ENCODE measurements around the gene CCN2. TPM values are rescaled to one million over a fixed set of nuclear protein-coding genes. Genes with fewer than 3 reads are reported as not detected.

Gene CCN2
- total RNA-seq = 100 to 1,000 TPM in 1 of 2 donors, 10 to 100 TPM in 1; 19.4 to 115 TPM

- Histone ChIP-seq H3K4me3 (peak within 1 kb of the TSS; percentile 57), H3K9me3 (no peaks in the 10 kb centered on the region), H3K36me3 (no peaks in the 10 kb centered on the region), H3K9ac (ENCODE audit: low read depth in 2 of 2, low read length in 2 of 2) (peak within 1 kb of the TSS; percentile 84 to 93), H3K27ac (peak within 1 kb of the TSS; percentile 76), H3K27me3 (no peaks in the 10 kb centered on the region), H3K4me1 (no peaks in the 10 kb centered on the region)
- no peak for TF ChIP-seq CTCF (IDR thresholded peaks at IDR 0.05)
- intact Hi-C loops (cut with DNase I) = no loop called here
- peak; percentile 86 for DNase-seq
These were observed at the start of gene CCN2 for GRCh38 chr6:131950767-131951575. Gene CCN2 (minus strand): TSS chr6:131951372. CDS start chr6:131951172, 200 bp downstream.

GRCh38 chr6:132000296-132000695 is 49.1 kb upstream of the CCN2 start:
- DNase-seq = no peak
- Histone ChIP-seq H3K9me3 (no peaks in the 10 kb centered on the region), H3K27me3 (no peaks in the 10 kb centered on the region), H3K27ac (no peak overlapping the region), H3K9ac (ENCODE audit: low read depth in 2 of 2, low read length in 2 of 2) (no peak overlapping the region), H3K4me3 (no peak overlapping the region), H3K36me3 (no peaks in the 10 kb centered on the region), H3K4me1 (no peaks in the 10 kb centered on the region)
- TF ChIP-seq CTCF (IDR thresholded peaks at IDR 0.05) = no peak
- intact Hi-C loops (cut with DNase I) = no loop called here

GRCh38 chr6:131999545-132000146 is 48.5 kb upstream of the CCN2 start:
- Histone ChIP-seq H3K27me3 (no peaks in the 10 kb centered on the region), H3K9ac (ENCODE audit: low read depth in 2 of 2, low read length in 2 of 2) (no peak overlapping the region), H3K4me3 (no peak overlapping the region), H3K27ac (no peak overlapping the region), H3K36me3 (no peaks in the 10 kb centered on the region), H3K4me1 (no peaks in the 10 kb centered on the region), H3K9me3 (no peaks in the 10 kb centered on the region)
- TF ChIP-seq CTCF (IDR thresholded peaks at IDR 0.05) = no peak
- intact Hi-C loops (cut with DNase I) = no loop called here
- no peak for DNase-seq

GRCh38 chr6:131998255-131998982 is 47.2 kb upstream of the CCN2 start:
- Histone ChIP-seq H3K9ac (ENCODE audit: low read depth in 2 of 2, low read length in 2 of 2) (no peak overlapping the region), H3K4me1 (no peaks in the 10 kb centered on the region), H3K36me3 (no peaks in the 10 kb centered on the region), H3K4me3 (no peak overlapping the region), H3K9me3 (no peaks in the 10 kb centered on the region), H3K27ac (no peak overlapping the region), H3K27me3 (no peaks in the 10 kb centered on the region)
- DNase-seq = no peak
- intact Hi-C loops (cut with DNase I) = no loop called here
- no peak for TF ChIP-seq CTCF (IDR thresholded peaks at IDR 0.05)

GRCh38 chr6:131997429-131998153 is 46.4 kb upstream of the CCN2 start:
- no peak overlapping the region for H3K4me3 ChIP-seq
- no peak for DNase-seq
- intact Hi-C loops (cut with DNase I) = no loop called here
- no peaks in the 10 kb centered on the region for H3K27me3 ChIP-seq
- no peaks in the 10 kb centered on the region for H3K9me3 ChIP-seq
- H3K9ac ChIP-seq (ENCODE audit: low read depth in 2 of 2, low read length in 2 of 2) = no peak overlapping the region
- H3K4me1 ChIP-seq = no peaks in the 10 kb centered on the region
- TF ChIP-seq CTCF (IDR thresholded peaks at IDR 0.05) = no peak
- no peak overlapping the region for H3K27ac ChIP-seq
- no peaks in the 10 kb centered on the region for H3K36me3 ChIP-seq
